Stimulated activated CD4-positive, alpha-beta T cell treated with anti-CD3 and anti-CD28 coated beads, Interleukin-2, amount 100 ng/mL, for 4 hours (primary cell): ENCODE data around the gene EIF4B.
A peak's percentile ranks its signal among the peaks of the same experiment; 100 is the strongest.

Source experiments
- DNase-seq: peaks from one replicate; pipeline ENCODE4 v3.0.0-alpha.2; 2020; ENCODE audit warnings: low read depth

Gene EIF4B

DNA sequence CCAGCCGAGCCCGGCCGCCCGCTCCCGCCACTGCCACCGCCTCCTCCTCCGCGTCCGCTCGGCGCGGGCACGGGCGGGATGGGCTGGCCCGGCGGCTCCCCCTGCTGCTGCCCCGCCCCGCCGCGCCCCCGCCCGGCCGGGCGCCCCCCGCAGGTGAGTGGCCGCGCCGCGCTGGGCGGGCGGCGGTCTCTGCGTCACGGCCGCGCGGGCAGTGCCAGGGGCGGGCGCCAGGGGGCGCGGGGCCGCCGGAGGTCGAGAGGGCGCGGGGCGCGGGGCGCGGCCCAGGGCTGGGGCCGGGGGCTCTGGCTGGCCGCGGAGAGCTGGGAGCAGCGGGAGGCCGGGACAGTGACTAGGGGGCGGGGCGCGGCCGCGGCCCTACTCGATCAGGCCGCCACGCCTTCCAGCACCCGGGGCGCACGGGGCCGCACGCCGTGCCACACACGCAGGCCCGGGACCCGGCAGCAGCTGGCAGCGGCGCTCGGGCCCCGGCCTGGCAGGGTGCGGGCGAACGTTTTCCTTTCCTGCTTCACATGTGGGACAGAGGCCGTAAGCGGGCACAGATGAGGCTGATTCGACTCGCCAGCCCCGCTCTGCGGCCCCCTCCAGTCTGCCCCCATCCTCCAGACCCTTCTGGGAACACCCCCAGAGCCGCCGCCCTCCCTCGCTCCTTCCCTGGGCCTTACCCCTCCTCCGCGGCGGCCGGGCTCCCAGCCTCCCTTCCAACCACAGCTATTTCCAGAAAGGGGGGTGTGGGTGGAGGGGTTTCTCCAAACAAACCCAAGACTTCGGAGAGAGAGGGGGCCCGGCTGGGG, 41.2 kb downstream of the EIF4B start:
- peak; percentile 56 for DNase-seq

DNA sequence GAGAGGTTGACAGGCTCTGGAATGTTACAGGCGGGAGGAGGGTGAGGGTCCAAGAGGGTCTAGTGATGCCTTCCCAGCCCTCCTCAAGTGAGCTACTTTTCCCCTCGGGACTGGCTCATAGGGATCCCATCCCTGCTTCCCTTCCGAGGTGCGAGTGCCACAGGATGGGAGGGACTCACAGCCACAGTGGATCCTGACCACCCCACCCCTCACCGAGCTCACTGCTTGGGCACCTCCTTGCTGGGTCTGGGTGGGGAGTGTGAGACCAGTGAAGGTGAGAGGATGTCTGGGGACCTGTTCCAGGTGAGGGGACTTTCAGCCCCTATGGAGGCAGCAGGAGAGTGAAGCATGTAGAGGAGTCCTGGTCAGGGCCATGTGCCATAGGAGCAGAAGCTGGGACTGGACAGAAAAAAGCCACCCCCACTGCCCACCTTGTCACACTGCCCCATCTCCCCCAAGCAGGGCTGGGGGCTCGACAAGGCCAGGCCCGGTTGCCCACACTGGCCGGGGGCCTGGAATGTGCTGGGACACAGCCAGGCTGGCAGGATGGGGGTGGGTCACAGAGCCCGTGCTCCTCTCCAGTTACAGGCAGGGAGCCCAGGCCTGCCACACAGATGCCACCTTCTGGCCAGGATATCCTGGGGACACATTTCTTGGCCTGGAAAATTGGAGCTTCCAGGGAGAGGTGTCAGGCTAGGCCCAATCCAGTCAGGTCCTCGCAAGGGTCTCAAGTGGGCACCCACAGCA, 42.0 kb downstream of the EIF4B start:
- DNase-seq = no peak

DNA sequence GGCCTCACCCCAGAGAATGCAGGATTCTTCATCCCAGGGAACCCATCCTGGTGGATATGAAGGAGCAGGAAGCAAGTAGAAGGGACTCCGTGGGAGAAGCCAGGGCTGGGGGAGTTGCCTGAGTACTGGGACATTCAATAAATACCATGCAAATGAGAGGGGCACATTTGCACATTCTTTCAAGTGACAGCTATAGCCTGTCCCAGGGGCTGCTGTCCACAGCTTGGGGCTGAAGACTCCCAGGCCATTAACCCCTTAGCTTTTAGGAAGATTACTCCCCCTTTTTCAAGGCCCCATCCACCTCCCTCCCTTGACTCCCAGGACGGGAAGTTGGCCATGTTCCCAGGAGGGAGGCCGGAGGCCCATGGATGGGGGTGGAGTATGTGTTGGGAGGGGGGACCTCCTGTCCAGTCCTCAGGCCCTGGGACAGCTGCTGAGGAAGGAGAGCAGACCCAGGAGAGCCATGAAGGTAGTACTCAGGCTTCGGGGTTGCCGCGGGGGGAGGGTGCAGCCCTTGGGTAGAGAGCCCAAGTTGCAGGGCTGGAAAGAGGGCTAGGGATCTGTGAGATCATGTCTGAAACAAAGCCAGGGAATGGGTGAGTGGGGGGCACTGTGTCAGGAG, 42.6 kb downstream of the EIF4B start:
- no peak for DNase-seq

DNA sequence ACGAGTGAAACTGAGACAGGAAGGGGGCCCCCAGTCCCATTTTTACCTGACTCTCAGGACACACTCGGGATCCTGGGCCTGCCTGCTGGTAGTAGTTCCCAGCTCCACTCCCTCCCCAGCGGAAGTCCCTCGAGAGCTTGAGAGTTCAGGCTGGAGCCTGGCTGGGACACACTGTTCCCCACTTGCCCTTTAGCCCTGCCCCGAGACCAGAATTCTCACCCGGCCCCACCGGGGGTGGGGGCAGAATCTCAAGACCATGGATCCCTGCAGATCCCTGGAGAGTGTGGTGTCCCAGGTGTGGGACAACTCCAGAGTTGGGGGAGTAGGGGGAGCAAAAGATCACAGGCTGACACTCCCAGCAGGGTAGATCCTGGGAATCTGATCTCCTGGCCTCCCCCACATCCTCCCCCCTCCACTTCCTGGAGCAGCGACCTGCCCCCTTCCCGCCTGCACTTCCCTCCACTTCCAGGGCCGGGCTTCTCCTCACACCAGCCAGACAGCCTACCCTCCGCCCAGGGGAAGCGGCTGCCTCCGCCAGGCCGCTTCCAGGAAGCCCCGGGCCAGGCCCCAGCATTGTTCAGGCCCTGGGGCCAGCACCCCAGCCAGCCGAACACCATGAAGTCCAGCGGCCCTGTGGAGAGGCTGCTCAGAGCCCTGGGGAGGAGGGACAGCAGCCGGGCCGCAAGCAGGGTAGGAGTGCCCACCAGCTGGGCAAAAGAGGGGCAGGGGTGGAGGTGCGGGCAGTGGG, 43.5 kb downstream of the EIF4B start, which contains the start of gene TNS2:
TSS of gene TNS2 (plus strand) at position 495 of the 748 bp plus-strand sequence. CDS start at position 616, 121 bp downstream.
- no peak for DNase-seq

DNA sequence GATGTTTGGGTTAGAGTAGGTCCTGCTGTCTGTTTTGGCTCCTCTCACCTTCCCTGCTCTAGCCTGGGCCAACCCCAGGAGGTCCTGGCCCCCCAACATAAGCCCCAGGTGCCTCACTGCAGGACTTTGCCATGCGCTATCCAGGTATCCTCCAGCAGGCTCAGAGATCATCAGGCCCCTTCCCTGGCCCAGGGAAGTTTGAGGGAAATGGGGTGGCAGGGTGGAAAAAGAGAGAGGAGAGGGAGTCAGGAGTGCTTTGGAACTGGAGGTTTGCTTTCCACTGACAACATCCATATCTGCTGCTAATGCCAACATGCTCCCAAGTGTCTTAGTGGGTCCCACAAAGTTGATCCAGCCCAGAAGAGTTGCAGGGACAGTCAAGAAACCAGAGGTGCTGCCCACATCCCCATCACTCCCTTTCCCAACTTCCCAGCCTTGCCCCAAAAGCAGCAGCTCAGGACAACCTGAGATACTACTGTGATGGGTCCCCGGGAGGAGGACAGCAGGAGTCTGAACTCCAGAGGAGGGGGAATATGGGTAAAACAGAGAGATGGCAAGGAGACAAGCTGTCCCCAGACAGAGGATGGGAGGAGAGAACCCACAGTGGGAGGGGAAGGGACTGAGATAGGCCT, 44.3 kb downstream of the EIF4B start:
- no peak for DNase-seq

DNA sequence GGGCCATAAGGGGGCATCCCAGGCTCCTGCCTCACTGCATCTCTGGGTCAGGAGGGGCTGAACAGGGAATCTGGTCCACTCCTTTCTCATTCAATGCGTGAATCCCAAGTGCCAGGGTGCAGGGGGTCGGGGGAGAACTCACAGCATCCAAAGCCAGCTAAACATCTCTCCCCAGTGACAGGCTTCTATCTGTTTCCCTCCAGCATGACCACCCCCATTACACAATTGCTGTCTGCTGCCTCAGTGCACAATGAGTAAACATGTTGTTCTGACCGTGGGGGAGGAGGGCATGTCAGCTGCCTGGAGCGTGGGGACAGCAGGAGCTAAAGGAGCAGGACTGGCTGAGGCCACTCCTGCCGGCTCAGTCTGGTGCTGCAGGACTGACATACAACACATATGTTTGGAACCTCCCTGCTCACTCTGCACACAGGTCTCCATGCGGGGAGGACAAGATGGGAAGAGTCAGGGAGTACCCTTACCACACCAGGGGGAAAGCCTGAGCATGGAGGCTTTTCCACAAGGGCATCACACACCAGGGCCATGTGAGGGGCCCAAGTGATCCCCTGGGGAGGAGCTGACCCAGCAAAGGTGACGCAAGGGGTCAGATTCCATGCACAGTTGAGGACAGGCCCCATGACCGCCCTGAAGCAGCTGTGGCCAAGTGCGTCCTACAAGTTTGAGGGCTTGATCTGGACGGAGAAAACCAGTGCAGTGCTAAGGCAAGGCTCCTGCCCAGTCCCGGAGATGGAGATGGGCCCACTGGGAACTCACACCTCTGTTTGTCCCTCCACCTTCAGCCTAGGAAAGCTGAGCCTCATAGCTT, 45.0 kb downstream of the EIF4B start:
- DNase-seq = no peak

DNA sequence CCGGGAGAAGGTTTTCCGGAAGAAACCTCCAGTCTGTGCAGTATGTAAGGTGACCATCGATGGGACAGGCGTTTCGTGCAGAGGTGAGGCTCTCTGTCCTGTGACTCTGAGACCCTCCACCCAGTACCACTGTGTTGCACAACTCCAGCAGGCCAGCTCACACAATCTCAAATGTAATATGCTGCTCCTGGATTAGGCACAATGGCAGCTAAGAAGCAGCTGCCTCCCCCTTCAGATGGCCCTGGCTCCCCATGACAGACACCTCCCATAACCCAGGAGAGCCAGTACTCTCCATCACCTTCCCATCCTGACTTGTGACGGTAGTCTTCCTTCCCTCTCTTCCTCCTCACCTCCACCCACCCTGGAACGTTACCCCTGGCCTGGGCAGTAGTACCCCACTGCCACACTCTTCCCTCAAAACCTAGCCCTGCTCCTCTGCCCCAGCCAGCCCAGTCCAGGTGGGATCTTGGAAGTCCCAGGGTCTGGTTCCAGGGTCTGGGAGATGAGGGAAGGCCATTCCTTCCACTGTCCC, 45.7 kb downstream of the EIF4B start:
- DNase-seq = no peak

DNA sequence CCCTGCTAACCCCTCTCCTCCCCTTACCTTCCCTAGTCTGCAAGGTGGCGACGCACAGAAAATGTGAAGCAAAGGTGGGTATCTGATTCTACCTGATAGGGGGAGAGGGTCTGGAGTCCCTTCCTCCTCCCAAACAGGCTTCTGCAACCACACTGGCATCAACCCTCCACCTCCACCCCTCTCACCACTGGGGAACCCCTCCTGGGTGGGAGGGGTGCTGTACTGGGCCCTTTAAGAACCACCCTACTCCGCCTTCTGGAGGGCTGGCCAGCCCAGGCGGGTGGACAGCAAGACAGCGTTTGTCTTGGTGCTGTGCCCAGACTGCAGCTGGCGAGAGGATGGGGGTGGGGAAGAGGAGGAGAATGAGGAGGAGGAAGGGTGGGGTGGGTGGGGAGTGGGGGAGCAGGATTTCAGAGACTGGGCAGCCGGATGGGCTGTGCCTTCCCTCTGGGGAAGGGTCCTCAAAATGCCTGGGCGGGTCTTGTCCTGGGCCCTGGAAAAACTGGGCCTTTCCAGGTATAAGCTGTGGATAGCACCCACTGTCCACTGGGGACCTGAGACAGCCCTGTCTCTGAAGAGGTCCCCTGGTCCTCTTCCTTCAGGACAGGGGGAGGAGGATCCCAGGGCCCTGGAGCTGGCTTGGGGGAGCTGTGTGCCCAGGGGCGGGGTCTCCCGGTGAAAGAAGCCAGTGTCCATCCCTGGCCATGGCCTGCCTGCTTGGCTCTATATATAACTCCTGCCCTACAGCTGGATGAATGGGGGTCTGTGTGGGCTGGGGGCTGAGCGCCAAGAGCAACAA, 46.4 kb downstream of the EIF4B start:
- DNase-seq = no peak

DNA sequence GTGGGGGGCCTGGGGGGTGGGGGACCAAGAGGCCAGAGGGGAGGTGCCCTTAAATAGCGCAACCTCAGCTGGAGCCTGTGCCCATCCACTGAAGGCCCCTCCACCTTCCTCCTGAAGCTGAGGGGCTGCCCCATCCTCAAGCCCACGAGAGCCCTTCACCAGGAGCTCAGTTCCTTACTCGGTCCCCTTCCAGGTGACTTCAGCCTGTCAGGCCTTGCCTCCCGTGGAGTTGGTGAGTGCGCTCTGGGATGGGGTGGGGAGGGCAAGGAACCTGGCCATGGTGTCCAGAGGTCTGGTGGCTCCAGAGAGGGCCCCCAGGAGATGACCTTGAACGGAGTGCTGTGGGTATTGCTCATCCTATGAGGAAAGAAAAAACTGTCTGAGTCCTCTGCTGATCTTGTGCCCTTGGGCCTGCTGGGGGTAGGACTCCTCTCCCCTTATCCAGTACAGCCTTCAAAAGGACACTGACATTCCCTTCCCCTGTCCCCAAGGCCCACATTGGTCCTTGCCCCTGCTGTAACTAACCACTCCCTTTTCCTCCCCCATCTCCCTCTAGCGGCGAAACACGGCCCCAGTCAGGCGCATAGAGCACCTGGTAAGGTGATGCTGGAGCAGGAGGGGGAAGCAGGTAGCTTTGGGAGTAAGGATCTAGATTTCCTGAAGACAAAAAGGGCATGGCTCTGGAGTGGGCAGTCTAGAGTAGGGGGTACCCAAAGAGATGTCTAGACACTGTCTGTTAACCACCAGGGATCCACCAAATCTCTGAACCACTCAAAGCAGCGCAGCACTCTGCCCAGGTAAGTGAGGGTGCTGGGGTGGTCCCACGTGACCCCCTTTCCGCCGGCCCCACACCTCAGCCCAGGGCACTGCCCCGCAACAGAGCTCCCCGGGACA, 47.2 kb downstream of the EIF4B start:
- peak; percentile 40 for DNase-seq

DNA sequence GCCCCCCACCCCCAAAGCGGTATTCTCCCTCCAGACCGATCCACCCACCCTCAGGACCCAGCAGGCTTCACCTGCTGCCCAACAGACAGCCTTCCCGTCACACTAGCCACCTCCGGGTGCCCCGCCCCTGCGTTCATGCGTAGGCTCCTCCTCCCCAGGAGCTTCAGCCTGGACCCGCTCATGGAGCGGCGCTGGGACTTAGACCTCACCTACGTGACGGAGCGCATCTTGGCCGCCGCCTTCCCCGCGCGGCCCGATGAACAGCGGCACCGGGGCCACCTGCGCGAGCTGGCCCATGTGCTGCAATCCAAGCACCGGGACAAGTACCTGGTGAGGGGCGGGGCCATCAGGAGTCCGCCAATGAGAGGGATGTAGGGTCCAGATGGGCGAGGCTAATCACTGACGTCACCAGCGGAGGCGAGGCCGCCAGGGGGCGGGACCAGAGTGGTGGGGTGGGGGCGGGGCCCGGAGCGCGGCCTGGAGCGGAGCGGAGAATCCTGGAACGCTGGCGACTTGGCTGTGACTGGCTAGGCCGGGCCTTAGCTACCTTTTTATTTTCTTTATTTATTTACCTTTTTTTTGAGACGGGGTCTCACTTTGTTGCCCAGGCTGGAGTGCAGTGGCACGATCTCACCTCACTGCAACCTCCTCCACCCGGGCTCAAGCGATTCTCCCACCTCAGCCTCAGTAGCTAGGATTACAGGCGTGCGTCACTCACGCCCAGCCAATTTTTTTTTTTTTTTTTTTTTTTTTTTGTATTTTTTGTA, 48.0 kb downstream of the EIF4B start:
- DNase-seq = peak; percentile 91

DNA sequence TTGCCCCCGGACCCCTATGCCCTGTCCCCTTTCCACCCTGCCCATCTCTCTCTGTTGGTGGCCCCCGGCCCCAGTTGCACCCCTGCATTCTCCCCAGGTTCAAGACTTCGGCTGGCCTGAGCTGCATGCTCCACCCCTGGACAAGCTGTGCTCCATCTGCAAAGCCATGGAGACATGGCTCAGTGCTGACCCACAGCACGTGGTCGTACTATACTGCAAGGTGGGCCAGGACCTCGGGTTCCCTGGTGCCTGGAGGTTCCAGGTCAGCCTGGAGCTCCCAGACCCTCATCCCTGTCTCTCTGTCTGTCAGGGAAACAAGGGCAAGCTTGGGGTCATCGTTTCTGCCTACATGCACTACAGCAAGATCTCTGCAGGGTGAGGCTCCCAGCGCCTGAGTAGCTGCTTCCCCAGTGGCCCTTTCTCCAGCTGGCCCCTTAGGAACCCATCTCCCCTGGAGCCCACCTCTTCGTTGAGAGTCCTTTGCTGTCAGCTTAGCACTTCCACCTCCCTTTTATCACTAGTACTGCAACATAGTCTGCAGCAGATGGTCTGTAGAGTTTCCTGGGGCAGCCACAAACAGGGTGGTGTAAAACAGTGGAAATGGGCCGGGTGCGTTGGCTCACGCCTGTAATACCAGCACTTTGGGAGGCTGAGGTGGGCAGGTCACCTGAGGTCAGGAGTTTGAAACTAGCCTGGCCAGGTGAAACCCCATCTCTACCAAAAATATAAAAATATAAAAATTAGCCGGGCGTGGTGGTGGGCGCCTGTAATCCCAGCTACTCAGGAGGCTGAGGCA, 49.4 kb downstream of the EIF4B start:
- DNase-seq = no peak

DNA sequence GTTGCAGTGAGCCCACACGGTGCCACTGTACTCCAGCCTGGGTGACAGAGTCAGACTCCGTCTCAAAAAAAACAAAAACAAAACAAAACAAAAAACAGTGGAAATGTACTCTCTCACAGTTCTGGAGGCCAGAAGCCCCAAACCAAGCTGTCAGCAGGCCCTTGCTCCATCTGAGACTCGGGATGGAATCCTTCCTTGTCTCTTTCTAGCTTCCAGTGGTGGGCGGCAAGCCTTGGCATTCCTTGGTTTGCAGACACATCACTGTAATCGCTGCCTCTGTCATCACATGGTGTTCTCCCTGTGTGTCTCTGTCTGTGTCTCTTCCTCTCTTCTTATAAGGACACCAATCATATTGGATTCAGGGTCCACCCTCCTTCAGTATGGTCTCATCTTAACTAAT, 50.0 kb downstream of the EIF4B start:
- no peak for DNase-seq

DNA sequence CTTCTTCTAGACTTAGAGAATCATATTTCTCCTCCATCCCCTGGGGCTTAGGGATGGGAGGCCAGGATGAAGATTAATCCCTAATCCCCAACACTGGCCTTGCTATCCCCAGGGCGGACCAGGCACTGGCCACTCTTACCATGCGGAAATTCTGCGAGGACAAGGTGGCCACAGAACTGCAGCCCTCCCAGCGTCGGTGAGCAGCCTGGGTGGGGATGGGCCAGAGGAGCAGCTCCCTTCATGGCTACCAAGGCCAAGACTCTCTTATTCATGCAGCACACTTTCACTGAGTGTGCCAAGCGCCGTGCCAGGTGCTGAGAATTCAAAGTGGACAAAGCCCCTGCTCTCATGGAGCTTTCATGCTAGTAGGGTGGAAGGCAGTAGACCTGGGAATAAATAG, 50.6 kb downstream of the EIF4B start:
- no peak for DNase-seq

DNA sequence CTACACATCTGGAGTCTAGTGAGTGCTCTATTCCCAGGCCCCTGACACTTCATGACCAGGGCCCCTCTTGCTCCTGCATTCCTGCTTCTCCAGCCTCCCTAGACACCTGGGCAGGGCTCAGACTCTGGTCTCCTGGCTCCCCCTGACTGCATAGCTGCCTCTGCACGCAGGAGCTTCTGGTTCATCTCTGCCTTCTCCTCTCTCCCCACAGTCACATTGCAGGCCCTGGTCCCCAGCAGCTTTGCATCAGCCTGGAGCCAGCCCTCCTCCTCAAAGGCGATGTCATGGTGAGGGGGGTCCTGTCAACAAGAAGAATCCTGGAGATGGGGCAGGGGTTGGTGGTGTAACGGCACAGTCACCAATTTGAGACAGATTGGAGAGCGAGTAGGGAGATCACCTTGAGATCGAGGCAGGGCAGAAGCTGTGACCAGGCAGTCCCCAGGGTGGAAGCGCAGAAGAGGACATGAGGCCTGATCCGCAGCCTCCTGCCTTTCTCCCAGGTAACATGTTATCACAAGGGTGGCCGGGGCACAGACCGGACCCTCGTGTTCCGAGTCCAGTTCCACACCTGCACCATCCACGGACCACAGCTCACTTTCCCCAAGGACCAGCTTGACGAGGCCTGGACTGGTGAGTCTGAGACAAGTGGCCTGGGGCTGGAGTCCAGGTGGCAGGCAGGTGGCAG, 51.7 kb downstream of the EIF4B start:
- no peak for DNase-seq

DNA sequence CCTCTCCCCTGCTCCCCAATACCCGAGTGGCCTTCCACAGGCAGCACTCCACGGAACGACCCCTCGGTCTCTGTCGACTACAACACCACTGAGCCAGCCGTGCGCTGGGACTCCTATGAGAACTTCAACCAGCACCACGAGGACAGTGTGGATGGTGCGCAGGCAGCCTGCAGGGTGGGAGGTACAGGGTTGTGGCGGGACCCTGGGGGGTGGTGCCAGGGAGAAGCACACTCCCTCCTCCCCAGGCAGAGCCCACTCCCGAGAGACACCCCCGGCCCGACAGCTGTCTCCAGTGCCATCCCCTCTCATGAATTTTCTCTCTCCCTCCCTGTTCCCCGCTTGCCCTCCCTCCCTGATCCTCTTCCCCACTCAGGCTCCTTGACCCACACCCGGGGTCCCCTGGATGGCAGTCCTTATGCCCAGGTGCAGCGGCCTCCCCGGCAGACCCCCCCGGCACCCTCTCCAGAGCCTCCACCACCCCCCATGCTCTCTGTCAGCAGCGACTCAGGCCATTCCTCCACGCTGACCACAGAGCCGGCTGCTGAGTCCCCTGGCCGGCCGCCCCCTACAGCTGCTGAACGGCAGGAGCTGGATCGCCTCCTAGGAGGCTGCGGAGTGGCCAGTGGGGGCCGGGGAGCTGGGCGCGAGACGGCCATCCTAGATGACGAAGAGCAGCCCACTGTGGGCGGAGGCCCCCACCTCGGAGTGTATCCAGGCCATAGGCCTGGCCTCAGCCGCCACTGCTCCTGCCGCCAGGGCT, 52.6 kb downstream of the EIF4B start:
- no peak for DNase-seq
